ENCODE results near the gene C8A. TPM values are rescaled to one million over a fixed set of nuclear protein-coding genes. Genes with fewer than 3 reads are reported as not detected.

The C8A gene
- polyA plus RNA-seq (2012; ENCODE audit: insufficient read length, low read depth) = not detected

DNA sequence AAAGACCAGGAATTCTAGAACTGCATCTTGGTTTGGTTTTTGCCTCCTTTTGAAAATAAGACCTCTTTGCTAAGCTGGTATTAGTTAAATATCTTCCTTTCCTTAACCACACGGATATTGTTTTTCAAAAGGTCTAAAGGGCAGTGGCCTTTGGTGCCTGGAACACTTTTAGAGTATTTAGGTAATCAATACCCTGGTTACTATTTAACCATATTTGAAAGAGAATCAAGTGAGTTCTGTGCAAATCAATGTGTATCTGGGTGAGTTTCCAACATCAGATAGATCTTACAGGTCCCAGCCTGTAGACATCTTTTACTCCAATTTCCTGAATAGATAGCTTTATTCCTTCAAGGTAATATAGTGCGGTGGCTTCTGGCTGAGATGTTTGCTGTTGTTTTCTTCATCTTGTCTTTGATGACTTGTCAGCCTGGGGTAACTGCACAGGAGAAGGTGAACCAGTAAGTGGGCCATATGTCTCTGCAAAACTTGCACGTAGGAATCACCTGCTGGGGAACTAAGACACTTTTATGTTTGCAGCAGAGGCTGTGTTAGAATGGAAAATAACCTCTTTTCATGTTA, at the start of gene C8A:
TSS of gene C8A (plus strand) at position 277 of the 579 bp plus-strand sequence. CDS start at position 382, 105 bp downstream.
- TF ChIP-seq TAF1 (IDR thresholded peaks at IDR 0.05; ENCODE audit: borderline replicate concordance, insufficient read depth, low read length) (no peak), FOXP2 (optimal IDR thresholded peaks at IDR 0.05; ENCODE audit: borderline replicate concordance, extremely low read depth, extremely low read length, insufficient read depth) (no peak), SIN3A (IDR thresholded peaks at IDR 0.05; ENCODE audit: borderline replicate concordance, insufficient read depth, low read length) (no peak)
- TF ChIP-seq, protein P1, sequence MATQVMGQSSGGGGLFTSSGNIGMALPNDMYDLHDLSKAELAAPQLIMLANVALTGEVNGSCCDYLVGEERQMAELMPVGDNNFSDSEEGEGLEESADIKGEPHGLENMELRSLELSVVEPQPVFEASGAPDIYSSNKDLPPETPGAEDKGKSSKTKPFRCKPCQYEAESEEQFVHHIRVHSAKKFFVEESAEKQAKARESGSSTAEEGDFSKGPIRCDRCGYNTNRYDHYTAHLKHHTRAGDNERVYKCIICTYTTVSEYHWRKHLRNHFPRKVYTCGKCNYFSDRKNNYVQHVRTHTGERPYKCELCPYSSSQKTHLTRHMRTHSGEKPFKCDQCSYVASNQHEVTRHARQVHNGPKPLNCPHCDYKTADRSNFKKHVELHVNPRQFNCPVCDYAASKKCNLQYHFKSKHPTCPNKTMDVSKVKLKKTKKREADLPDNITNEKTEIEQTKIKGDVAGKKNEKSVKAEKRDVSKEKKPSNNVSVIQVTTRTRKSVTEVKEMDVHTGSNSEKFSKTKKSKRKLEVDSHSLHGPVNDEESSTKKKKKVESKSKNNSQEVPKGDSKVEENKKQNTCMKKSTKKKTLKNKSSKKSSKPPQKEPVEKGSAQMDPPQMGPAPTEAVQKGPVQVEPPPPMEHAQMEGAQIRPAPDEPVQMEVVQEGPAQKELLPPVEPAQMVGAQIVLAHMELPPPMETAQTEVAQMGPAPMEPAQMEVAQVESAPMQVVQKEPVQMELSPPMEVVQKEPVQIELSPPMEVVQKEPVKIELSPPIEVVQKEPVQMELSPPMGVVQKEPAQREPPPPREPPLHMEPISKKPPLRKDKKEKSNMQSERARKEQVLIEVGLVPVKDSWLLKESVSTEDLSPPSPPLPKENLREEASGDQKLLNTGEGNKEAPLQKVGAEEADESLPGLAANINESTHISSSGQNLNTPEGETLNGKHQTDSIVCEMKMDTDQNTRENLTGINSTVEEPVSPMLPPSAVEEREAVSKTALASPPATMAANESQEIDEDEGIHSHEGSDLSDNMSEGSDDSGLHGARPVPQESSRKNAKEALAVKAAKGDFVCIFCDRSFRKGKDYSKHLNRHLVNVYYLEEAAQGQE (IDR thresholded peaks at IDR 0.05; ENCODE audit: insufficient read depth in 1 of 2, low read depth in 2 of 2, low read length in 2 of 2) = no peak

DNA sequence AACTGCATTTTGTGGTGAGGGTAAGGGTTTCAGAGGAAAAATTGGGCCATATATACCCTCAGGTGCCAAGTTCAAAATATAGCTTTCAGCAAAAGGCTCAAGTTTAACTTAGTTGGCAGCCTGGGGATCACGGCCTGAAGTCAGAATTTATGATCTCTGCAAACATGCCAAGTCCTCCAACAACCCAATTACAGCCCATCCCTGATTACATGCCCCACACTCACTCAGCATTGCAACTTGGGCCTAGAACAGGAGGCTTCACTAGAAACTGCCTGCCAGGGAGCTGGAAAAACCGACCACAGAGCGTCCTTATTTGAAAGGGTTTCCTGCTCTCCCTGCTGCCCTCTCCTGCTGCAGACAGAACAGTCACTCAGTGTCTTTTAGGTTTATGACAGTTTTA, 47.8 kb upstream of the C8A start:
- TF ChIP-seq POLR2AphosphoS5 (IDR thresholded peaks at IDR 0.05; ENCODE audit: low read depth, low read length) (no peak), SIN3A (IDR thresholded peaks at IDR 0.05; ENCODE audit: borderline replicate concordance, insufficient read depth, low read length) (no peak), FOXP2 (optimal IDR thresholded peaks at IDR 0.05; ENCODE audit: borderline replicate concordance, extremely low read depth, extremely low read length, insufficient read depth) (no peak), TAF1 (IDR thresholded peaks at IDR 0.05; ENCODE audit: borderline replicate concordance, insufficient read depth, low read length) (no peak)
- TF ChIP-seq, protein P1 (IDR thresholded peaks at IDR 0.05; ENCODE audit: insufficient read depth in 1 of 2, low read depth in 2 of 2, low read length in 2 of 2) = no peak

DNA sequence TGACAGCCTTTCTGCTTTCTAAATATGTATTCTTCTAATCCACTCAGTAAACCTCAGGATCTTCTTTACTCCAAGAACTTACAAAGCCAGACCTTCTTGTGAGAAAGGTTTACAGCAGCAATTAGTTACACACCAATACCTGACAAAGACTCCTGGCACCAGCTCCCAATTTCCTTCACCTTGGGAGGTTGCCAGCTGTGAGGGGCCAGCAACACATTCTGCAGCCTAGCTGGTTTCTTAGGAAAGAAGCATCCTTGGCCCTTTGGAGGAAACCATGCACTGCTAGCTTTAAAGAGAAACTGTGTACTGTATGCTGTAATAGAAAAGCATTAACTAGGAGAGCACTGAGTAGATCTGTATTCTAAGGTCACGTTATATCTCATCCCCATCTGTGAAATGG, 46.2 kb upstream of the C8A start:
- TF ChIP-seq SIN3A (IDR thresholded peaks at IDR 0.05; ENCODE audit: borderline replicate concordance, insufficient read depth, low read length) (no peak), POLR2AphosphoS5 (IDR thresholded peaks at IDR 0.05; ENCODE audit: low read depth, low read length) (no peak), FOXP2 (optimal IDR thresholded peaks at IDR 0.05; ENCODE audit: borderline replicate concordance, extremely low read depth, extremely low read length, insufficient read depth) (no peak), TAF1 (IDR thresholded peaks at IDR 0.05; ENCODE audit: borderline replicate concordance, insufficient read depth, low read length) (no peak)
- TF ChIP-seq, protein P1 (IDR thresholded peaks at IDR 0.05; ENCODE audit: insufficient read depth in 1 of 2, low read depth in 2 of 2, low read length in 2 of 2) = no peak

DNA sequence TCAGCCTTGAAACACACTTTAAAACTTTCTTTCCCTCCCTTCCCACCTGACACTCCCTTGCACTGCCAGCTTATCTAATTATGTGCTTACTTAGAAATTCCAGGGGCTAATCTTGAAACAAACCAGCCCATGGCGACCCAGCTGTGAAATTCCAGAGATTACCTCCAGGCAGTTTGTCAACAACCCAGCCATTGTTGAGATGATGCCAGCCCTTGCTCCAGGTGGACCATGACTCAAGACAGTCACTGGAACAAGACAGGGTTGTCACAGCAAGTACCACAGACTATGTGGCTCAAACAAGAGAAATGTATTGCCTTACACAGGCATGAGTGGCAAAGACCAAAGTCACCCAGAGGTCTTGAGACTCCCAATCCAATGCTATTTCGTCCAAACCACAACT, 43.3 kb upstream of the C8A start:
- TF ChIP-seq, protein P1 (IDR thresholded peaks at IDR 0.05; ENCODE audit: insufficient read depth in 1 of 2, low read depth in 2 of 2, low read length in 2 of 2) = no peak
- TF ChIP-seq TAF1 (IDR thresholded peaks at IDR 0.05; ENCODE audit: borderline replicate concordance, insufficient read depth, low read length) (no peak), POLR2AphosphoS5 (IDR thresholded peaks at IDR 0.05; ENCODE audit: low read depth, low read length) (no peak), FOXP2 (optimal IDR thresholded peaks at IDR 0.05; ENCODE audit: borderline replicate concordance, extremely low read depth, extremely low read length, insufficient read depth) (no peak), SIN3A (IDR thresholded peaks at IDR 0.05; ENCODE audit: borderline replicate concordance, insufficient read depth, low read length) (no peak)

Data from PFSK-1 (cell line).